SU-DHL-6 (cell line): ENCODE measurements around the gene PTPN5.

Experiments used
- H2AFZ ChIP-seq: fragments of 200-600 bp; sonication (generic); 2 replicates; pipeline ENCODE4 v1.6.1; 2014; ENCODE audit warnings: low read depth, mild to moderate bottlenecking, moderate library complexity, mixed read lengths, antibody characterized with exemption, low read length; ENCODE audit not compliant: severe bottlenecking
- H3F3A ChIP-seq: fragments of 200-600 bp; shearing (Covaris generic); 2 replicates; pipeline ENCODE4 v1.6.0; 2016; ENCODE audit warnings: antibody characterized with exemption, mild to moderate bottlenecking; ENCODE audit not compliant: insufficient read depth
- H3K27ac ChIP-seq: fragments of 200-600 bp; sonication (generic); 2 replicates; pipeline ENCODE4 v1.5.1; 2016; ENCODE audit warnings: low read depth, mild to moderate bottlenecking, low read length, moderate library complexity, mixed read lengths
- H3K27me3 ChIP-seq: fragments of 200-600 bp; sonication (generic), shearing (Covaris generic); 2 replicates; pipeline ENCODE4 v1.6.0; 2014; ENCODE audit warnings: mild to moderate bottlenecking, low read length
- H3K36me3 ChIP-seq: fragments of 200-600 bp; sonication (generic); 2 replicates; pipeline ENCODE4 v1.6.1; 2014; ENCODE audit warnings: mild to moderate bottlenecking, low read length, mixed read lengths
- H3K4me2 ChIP-seq: fragments of 300-600, 200-600 bp; shearing (Covaris generic), sonication (generic); 2 replicates; pipeline ENCODE4 v1.6.0; 2014; ENCODE audit warnings: low read length, low read depth, mild to moderate bottlenecking; ENCODE audit not compliant: poor library complexity, severe bottlenecking
- H3K4me3 ChIP-seq: fragments of 200-600 bp; sonication (generic); 2 replicates; pipeline ENCODE4 v1.5.1; 2014; ENCODE audit warnings: antibody characterized with exemption, low read length, mild to moderate bottlenecking, mixed read lengths; ENCODE audit not compliant: insufficient read depth, poor library complexity, severe bottlenecking
- H3K79me2 ChIP-seq: fragments of 200-600 bp; sonication (generic); 2 replicates; pipeline ENCODE4 v1.6.1; 2014; ENCODE audit warnings: mild to moderate bottlenecking, low read length, moderate library complexity; ENCODE audit not compliant: insufficient read depth
- H3K9ac ChIP-seq: fragments of 200-600 bp; sonication (generic); 2 replicates; pipeline ENCODE4 v1.7.0; 2014; ENCODE audit warnings: mild to moderate bottlenecking, low read length
- H3K9me2 ChIP-seq: fragments of 200-600 bp; sonication (generic); replicated peaks from 2 replicates; pipeline ENCODE4 v1.6.1; 2014; ENCODE audit warnings: low read length; ENCODE audit not compliant: insufficient read depth
- H3K9me3 ChIP-seq: fragments of 200-600 bp; sonication (generic); 2 replicates; pipeline ENCODE4 v1.6.1; 2014; ENCODE audit warnings: low read length, mixed read lengths; ENCODE audit not compliant: insufficient read depth
- H4K20me1 ChIP-seq: fragments of 200-600 bp; sonication (generic); 2 replicates; pipeline ENCODE4 v1.6.1; 2014; ENCODE audit warnings: low read depth, mild to moderate bottlenecking, antibody characterized with exemption, low read length, moderate library complexity, mixed read lengths
- CTCF ChIP-seq: fragments of 200-600 bp; sonication (generic); IDR thresholded peaks from one replicate; pipeline ENCODE4 v1.5.1; 2017; ENCODE audit warnings: antibody characterized with exemption, mild to moderate bottlenecking, low read length, moderate library complexity; ENCODE audit not compliant: insufficient read depth, poor library complexity, severe bottlenecking
- EZH2phosphoT487 ChIP-seq: fragments of 200-600 bp; sonication (generic), shearing (Covaris generic); conservative IDR thresholded peaks from 2 replicates; pipeline ENCODE4 v1.6.1; 2018; ENCODE audit warnings: mild to moderate bottlenecking, antibody characterized with exemption, low read length, moderate library complexity, mixed read lengths

Gene PTPN5

GRCh38 chr11:18770479-18771125, 21.0 kb downstream of the PTPN5 start:
- no peak overlapping the region for H3K27ac ChIP-seq
- no peaks in the 10 kb centered on the region for H3K9me3 ChIP-seq
- TF ChIP-seq EZH2phosphoT487 (no peak), CTCF (no peak)
- no peaks in the 10 kb centered on the region for H3K36me3 ChIP-seq
- H3K4me3 ChIP-seq = no peak overlapping the region
- no peaks in the 10 kb centered on the region for H3F3A ChIP-seq
- H3K79me2 ChIP-seq = no peaks in the 10 kb centered on the region
- no peak overlapping the region for H2AFZ ChIP-seq
- no peak overlapping the region for H3K4me2 ChIP-seq
- H3K27me3 ChIP-seq = no peaks in the 10 kb centered on the region
- H3K9ac ChIP-seq = no peak overlapping the region
- H4K20me1 ChIP-seq = no peaks in the 10 kb centered on the region
- H3K9me2 ChIP-seq = no peaks in the 10 kb centered on the region

- no peak for TF ChIP-seq EZH2phosphoT487
- TF ChIP-seq CTCF = no peak
- no peak overlapping the region for H3K4me2 ChIP-seq
Observed at GRCh38 chr11:18769802-18770456, 21.7 kb downstream of the PTPN5 start.

GRCh38 chr11:18768978-18769377, 22.6 kb downstream of the PTPN5 start:
- Histone ChIP-seq H4K20me1 (no peaks in the 10 kb centered on the region), H3K9me3 (no peaks in the 10 kb centered on the region), H3K79me2 (no peaks in the 10 kb centered on the region), H3K36me3 (no peaks in the 10 kb centered on the region), H3K27ac (no peak overlapping the region), H3K27me3 (no peaks in the 10 kb centered on the region), H3K9me2 (no peaks in the 10 kb centered on the region), H3F3A (no peaks in the 10 kb centered on the region), H3K4me2 (no peak overlapping the region), H2AFZ (no peak overlapping the region), H3K4me3 (no peak overlapping the region), H3K9ac (no peak overlapping the region)
- TF ChIP-seq EZH2phosphoT487 (no peak), CTCF (no peak)

More at GRCh38 chr11:18769802-18770456, 21.7 kb downstream of the PTPN5 start:
- Histone ChIP-seq H3K9me2 (no peaks in the 10 kb centered on the region), H3K27me3 (no peaks in the 10 kb centered on the region), H2AFZ (no peak overlapping the region), H4K20me1 (no peaks in the 10 kb centered on the region), H3K4me3 (no peak overlapping the region), H3K79me2 (no peaks in the 10 kb centered on the region), H3F3A (no peaks in the 10 kb centered on the region), H3K9me3 (no peaks in the 10 kb centered on the region), H3K9ac (no peak overlapping the region), H3K36me3 (no peaks in the 10 kb centered on the region), H3K27ac (no peak overlapping the region)
